Loucy (cell line): ENCODE results near the gene CYYR1.

Experiments used
- EZH2phosphoT487 ChIP-seq: fragments of 200-600 bp; IDR thresholded peaks from 2 replicates; pipeline ENCODE4 v1.6.1; 2018; ENCODE audit warnings: antibody characterized with exemption, mild to moderate bottlenecking, moderate library complexity, borderline replicate concordance
- TF ChIP-seq, protein P1 (sequence below): fragments of 200-600 bp; sonication (generic); conservative IDR thresholded peaks from 2 replicates; pipeline ENCODE4 v1.5.1; 2014; ENCODE audit warnings: mild to moderate bottlenecking, antibody characterized with exemption, low read length

DNA sequence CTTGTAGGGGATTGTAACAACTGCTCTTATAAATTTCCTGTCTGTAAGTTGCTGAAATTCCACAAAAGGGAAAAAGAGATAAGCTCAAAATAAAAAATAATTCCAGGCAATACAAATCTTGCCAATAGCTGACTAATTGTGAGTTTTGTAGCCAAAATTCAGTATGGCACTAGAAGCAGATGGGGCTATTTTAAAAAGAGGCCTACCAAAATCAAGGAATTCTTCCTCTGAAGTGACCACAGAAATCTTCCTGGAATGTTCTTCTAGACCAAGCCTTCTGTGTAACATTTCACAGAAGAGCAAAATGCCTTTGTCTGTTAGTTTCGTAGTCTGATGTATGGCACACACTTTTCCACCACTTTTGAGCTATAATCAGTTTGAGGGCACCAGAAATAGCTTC lies 127.6 kb downstream of the CYYR1 start:
- no peak for TF ChIP-seq EZH2phosphoT487
- TF ChIP-seq, protein P1, sequence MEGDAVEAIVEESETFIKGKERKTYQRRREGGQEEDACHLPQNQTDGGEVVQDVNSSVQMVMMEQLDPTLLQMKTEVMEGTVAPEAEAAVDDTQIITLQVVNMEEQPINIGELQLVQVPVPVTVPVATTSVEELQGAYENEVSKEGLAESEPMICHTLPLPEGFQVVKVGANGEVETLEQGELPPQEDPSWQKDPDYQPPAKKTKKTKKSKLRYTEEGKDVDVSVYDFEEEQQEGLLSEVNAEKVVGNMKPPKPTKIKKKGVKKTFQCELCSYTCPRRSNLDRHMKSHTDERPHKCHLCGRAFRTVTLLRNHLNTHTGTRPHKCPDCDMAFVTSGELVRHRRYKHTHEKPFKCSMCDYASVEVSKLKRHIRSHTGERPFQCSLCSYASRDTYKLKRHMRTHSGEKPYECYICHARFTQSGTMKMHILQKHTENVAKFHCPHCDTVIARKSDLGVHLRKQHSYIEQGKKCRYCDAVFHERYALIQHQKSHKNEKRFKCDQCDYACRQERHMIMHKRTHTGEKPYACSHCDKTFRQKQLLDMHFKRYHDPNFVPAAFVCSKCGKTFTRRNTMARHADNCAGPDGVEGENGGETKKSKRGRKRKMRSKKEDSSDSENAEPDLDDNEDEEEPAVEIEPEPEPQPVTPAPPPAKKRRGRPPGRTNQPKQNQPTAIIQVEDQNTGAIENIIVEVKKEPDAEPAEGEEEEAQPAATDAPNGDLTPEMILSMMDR, result no peak
